Upper lobe of left lung (tissue), 4 donors: ENCODE data around the gene MAZ.

Experiments used
- POLR2AphosphoS5 ChIP-seq, 2 donors: sonication (generic); formaldehyde crosslinking; IDR thresholded peaks; one replicate each; pipeline ENCODE4 v1.5.1; 2017; ENCODE audit warnings: antibody characterized with exemption in 2 of 2
- TF ChIP-seq, protein P1 (sequence below), 6 experiments: fragments of 450-650 bp in 4 of 6; fragments of 200-600 bp in 2 of 6; sonication (generic) in 2 of 6; IDR thresholded peaks; one replicate each; pipeline ENCODE4 v1.5.1; 2016 to 2019; ENCODE audit warnings: antibody characterized with exemption in 6 of 6

DNA sequence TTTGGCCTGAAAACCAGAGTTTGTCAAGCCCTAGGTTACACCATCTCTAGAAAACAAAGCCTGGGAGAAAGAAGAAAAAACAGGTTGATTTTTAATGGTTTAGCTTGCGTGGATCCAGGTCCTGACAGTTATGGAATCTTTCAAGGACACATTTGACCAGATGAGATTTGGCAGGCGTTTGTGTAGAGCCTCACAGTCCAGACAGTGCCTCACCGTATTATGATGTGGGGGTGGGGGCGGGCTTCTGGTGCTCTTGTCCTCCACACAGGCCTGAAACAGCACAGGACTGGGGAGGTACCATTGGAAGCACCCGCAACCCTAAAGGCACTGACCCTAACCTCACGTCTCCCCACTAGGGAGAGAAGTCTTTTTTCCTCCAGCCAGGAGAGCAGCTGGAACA is 33.5 kb downstream of the MAZ start:
- TF ChIP-seq, protein P1, sequence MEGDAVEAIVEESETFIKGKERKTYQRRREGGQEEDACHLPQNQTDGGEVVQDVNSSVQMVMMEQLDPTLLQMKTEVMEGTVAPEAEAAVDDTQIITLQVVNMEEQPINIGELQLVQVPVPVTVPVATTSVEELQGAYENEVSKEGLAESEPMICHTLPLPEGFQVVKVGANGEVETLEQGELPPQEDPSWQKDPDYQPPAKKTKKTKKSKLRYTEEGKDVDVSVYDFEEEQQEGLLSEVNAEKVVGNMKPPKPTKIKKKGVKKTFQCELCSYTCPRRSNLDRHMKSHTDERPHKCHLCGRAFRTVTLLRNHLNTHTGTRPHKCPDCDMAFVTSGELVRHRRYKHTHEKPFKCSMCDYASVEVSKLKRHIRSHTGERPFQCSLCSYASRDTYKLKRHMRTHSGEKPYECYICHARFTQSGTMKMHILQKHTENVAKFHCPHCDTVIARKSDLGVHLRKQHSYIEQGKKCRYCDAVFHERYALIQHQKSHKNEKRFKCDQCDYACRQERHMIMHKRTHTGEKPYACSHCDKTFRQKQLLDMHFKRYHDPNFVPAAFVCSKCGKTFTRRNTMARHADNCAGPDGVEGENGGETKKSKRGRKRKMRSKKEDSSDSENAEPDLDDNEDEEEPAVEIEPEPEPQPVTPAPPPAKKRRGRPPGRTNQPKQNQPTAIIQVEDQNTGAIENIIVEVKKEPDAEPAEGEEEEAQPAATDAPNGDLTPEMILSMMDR (IDR thresholded peaks at IDR 0.05) = no peak
- TF ChIP-seq POLR2AphosphoS5 (IDR thresholded peaks at IDR 0.05) = no peak
